Fibroblast of skin of abdomen (primary cell): ENCODE results near the gene CDH23.

Experiments used
- DNase-seq: peaks from one replicate; pipeline ENCODE4 v3.0.0-alpha.2; 2013

Gene CDH23

DNA sequence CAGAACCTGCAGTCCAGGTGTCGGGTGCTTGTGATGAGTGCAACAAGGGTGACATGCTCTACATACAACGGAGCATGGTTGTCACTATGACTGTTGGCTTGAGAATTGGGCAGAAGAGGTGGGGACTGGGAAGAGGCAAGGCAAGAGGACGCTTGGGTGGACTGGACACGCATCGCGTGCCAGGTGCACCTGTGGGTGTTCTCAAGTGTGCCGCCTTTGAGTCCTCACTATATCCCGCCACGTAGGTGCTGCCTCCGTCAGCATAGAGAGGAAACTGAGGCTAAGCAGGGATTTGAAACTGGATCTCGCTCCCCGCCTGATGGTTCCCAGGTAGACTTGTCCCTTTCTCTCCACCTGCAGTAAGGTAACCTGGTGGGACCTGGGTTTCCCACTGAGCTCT lies 27.2 kb downstream of the CDH23 start:
- no peak for DNase-seq

DNA sequence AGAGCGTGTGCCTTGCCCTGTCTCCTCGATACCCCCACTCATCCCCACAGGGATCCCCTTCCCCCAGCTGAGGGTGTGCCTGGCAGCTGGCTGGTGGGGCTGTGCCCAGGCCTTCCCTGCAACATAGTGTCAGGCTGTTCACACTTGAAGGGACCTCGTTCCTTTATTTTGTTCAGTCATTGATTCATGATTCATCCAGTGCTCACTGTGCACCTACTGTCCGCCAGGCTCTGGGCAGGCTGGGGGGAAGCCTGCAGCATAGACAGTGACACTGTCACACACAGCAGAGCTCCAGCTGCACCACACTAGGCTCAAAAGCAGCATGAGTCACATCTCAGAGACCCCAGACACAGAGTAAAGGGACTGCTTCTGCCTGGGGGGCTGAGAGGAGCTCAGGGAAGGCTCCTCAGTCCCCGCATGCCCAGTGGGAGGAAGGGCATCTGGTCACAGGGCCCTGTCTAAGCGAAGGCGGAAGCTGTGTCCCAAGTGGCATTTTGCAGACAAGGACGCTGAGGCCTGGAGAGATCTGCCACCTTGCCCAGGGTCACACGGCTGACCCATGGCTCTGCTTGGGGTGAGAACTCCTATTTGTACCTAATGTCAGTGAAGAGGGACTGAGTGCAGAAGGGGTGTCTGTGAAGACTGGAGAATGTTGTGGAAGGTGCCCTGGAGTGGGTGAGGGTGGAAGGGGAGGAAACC lies 27.9 kb downstream of the CDH23 start:
- no peak for DNase-seq

DNA sequence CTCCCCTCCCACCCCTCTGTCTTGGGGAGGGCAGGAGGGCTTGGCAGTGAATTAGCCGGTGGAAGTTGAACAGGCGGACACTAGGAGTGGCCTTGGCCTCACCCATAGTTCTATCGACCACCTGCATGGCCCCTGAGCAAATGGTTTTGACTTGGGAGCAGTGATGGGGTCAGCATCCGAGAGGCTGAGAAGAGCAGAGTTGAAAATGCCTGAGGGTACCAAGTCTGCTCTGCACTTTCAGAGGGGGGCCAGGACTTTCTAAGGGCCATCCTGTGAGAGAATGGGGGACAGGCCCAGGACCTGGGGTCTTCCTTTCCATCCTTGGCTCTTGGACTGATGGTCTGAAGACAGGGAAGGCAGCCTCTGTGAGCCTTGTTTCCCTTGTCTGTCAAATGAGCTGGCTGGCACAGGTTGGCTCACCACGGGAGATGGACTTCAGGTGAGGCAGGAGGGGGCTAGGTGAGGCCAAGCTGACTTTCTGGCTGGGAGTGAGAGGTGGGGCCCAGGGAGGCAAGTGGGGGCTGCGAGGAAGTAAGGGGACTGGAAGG lies 29.4 kb downstream of the CDH23 start:
- no peak for DNase-seq

DNA sequence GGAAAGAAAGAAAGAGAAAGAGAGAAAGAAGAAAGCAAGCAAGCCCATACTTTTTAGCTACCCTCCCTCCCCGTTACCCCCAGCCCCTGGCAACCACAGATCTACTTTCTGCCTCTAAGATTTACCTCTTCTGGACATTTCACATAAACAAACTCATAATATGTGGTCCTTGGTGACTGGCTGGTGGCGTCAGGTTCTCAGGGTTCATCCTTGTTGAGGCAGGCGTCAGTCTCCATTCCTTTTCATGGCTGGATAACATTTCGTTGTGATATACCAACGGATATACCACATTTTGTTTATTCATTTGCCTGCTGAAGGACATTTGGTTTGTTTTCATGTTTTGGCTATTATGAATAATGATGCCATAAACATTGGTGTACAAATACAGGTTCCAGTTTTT lies 30.5 kb downstream of the CDH23 start:
- DNase-seq, result no peak

DNA sequence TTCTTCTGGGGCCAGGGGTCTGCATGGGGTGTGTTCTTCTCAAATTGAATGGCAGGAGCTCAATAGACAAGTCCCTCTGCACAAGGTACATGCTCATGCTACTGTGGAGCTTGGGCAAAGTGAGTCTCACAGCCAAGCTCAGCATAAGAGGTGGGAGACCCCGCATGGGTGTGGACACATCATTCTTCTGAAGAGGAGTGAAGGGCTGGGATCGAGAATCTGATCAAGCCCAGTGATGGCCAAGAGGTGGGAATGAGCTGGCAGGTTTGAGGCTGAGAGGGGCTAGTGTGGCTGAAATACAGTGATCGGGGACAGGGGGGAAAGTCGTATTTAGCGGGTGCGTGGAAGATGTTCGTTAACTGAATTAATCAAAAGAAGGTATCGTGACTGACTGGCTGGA lies 32.6 kb downstream of the CDH23 start:
- DNase-seq, result no peak

DNA sequence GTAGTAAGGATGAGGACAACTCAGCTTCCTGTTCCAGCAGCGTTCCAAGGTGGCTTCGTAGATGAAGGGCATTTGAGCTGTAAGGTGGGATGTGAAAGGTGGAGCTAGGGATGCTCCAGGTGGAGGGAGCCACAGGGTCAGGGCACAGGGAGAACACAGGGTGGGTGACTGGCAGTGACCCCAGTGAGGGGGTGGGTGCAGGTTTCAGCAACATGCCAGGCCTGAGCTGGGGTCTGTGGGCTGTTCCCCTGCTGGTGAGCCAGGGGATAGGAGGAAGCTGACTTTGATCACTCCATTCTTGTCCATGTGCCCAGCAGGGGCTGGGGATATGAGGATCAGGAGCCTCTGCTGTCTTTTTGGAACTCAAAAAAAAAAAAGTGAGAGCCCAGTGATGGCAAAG lies 33.2 kb downstream of the CDH23 start:
- no peak for DNase-seq

DNA sequence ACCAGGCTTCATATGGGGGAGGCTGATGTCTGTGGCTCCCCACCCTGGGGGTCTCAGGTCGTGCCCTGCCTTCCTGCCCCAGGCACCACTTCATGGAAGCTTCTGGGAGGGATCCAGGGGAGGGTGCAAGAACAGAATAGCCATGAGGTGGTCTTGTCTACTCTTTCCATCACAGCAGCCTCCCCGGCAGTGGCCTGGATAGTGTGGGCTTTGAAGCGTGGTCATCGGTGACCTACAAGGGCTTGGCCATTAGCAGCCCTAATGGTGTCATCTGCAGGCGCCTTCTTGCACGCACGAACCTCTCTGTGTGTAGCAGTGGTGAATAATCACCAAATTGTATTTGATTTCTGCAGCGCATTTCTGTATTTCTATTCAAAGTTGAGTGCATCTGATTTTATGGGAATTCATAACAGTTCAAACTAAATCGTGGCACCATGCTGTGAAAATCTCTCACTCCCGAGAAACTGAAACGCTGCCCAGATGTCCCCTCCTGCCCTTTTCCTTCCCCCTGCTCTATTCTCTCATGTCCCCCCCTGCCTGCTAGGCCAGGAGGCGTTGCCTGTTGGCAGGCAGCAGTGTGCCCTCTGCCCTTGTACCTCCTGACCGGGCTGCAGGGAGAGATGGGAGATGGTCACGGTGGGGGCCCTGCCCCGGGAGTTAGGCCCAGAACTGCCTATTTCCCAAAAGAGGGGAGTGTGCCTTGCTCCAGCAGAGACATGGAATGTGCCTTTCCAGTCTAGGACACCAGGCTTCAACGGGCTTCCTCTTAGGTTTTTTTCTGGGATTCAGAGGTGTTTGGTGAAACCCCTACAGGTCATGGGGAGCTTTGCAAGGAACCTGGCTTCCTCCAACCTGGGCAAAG lies 34.8 kb downstream of the CDH23 start:
- DNase-seq, result no peak

DNA sequence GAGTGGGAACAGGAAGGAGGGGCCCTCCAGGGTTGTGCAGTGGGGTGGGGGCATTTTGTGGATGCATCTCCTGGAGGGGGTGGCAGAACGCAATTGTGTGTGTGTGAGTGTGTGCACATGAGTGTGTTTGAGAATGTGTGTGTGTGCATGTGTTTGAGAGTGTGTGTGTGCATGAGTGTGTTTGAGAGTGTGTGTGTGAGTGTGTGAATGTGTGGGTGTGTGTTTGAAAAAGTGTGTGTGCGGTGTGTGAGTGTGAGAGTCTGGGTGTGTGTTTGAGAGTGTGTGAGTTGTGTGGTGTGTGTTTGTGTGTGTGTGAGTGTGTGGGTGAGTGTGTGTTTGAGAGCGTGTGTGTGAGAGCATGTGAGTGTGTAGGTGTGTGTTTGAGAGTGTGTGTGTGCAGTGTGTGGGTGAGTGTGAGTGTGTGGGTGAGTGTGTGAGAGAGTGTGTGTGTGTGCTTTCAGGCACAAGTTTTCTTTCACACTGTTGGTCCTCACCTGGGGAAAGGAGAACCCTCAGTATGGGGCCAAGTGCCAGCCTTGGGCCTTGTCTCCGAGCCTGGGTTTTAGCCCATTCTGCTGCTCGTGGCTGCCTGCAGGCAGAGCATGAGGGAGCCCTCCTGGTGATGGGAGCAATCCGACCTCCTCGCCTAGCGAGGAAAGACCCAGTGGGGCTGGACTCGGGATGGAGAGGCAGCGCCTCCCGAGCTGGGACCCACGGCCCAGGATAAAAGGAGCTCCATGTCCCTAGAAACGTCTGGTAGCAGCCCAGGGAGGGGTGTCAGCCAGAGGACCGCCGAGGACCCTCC lies 35.6 kb downstream of the CDH23 start:
- no peak for DNase-seq

DNA sequence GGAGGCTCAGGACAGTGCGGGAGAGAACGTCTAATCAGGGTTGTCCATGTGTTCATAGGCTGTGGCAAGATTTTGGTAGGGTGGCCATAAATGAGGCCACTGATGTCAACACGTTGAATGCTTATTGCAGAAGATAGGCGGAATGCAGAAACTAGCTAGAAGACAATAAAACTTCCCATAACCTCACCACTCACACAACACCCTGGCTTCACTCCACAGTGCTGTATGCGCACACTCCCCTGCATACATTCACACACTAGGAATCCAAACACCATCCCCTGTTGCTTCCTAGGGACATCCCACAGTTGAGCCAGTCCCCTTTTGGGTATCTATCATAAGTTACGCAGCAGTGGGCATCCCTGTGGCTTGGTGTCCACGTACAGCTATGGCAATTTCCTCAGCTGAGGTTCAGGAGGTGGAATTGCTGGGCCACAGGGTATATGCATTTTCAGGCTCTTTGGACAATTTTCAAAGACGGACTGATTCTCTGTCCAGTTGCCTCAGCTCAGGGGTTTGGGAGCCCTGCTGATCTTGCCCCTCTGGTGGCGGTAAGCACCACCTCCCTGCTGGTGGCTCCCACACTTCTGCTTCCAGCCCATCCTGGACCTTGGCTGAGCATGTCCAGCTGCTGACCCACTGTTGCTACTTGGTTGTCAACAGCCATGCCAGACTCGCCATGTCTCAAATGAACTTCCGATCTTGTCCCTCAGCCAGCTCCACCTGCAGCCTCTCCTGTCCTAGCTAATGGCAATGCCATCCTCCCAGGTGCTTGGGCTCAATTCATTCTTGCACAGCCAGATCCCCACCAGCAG lies 36.4 kb downstream of the CDH23 start:
- DNase-seq, result no peak

DNA sequence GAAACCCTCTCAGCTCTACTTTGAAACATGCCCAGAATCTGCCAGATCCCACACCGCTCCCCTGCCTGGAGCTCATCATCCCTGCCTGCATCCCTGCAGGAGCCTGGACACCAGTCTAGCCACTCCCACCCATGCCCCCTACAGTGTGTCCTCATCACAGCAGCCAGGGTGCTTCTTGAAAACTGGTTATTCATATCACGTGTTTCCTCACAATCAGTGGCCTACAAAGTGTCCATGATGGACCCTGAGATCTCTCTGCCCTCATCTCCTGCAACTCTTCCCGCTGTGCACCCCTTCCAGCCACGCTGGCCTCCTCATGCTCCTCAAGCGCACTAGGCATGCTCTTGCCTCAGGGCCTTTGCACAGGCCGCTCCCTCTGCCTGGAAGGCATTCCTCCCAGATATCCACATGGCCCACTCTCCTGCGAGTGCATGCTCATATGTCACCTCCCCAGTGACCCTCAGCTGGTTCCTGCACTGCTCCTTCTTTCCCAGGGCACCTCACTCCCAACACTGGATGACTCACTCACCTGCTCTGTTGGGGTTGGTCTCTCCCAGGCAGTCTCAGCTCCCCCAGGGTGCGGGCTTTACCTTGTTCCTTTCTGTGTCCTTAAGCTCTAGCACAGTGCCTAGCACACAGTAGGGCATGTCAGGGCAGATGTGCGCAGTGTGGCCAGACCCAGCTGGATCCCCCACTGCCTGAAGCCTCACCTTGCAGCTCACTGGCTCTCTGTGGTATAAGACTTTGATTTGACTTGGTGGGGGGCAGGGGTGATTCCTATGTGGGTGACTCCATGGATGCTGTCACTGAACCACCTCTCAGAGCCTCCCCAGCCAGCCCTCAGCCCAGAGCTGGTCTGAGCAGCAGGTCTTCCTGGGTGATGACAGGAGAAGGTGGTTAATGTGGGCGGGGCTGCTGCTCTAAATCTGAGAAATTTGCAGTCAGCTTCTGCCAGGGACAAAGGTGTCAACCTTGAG lies 37.3 kb downstream of the CDH23 start:
- DNase-seq, result no peak

DNA sequence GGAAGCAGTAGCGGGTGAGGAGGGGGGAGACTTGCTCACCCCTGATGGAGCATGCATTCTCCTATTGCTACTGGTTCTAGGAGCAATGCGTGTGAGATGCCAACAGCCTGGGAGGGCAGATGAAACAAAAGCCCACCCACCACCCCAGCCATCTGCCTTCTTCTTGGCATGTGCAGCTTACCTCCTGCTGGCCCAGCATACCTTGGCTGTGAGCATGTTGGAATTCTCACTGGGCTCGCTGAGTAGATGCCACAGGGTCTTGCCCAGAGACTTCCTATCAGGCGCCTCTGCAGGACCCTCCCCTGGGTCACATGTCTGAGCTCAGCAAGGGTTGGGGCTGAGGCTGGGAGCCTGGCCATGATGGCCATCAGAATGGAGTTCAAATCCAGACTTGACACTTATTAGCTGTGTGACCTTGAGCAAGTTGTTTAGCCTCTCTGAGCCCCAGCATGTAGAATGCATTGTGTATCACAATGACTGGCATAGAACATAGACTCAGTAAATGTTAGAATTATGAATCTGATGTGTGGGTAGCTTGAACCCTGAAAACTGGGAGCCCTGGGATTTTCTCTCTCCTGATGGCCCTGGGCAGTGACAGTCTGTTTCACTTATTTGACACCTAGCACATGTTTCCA lies 38.2 kb downstream of the CDH23 start:
- no peak for DNase-seq

DNA sequence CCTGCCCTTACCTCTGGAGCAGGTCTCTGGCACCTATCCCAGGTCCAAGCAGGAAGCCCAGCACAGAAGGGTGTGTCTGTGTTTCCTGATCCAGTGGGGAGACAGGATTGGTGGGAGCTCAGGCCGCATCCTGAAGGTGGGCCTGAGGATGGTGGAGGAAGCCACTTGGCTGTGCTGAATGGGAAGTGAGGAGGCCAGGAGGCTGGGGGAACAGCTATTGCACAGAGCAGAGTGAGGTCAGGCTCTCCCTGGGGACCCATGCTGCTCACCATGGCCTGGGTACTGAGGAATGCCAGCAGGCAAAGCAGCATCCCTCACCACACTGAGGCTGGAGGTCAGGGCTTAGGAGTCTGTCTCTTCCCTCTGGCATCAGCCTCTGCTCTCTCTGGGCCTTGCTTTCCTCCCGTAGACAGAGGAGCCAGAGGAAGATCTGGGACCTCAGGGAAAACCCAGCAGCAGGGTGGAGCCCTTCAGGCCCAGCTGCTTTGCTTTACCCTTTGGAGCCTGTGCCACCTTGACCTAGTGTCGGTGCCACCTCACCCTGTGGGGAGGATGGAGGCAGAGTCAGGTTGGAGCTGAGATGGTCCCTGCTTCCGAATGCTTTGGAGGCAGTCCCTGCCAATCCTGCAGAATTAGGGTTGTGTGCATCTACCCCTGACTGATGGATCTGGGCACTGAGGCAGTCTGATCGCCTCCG lies 39.0 kb downstream of the CDH23 start:
- DNase-seq, result peak; percentile 5

DNA sequence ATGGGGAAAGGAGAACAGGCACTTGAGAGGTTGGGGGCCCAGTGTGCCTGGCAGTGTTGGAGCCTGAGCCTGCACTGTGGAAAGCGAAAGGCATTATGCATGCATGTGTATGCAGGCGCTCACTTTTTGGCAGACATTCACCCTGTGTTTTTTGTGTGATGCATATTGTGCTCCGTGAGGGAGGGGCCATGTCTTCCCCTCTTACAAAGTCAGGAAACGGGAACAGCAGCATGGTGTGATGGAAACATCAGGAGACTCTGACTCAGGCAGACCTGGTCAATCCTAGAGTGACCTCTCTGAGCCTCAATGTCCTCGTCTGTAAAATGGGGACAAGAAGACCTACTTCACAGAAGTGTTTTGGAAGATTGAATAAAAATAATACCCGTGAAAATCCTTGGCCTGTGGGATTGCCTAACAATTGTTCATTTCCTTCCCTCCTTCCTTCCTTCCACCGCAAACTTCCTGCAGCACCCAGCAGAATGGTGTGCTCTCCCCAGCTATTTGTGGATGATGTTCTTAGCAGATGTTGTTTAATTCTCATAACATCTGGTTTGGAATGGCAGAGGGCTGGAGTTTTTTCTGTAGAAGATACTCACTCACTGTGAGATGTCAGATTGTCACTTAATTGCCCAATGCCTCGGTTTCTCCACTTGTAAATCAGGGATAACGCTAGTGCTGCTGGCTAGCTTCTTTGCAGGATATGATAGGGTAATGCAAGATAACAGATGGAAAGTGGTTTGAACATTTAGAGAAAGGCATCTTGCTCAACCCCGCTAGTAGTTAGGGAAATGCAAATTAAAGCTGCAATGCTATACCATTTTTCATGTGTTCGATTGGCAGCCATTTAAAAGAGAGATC lies 39.8 kb downstream of the CDH23 start:
- DNase-seq, result no peak

DNA sequence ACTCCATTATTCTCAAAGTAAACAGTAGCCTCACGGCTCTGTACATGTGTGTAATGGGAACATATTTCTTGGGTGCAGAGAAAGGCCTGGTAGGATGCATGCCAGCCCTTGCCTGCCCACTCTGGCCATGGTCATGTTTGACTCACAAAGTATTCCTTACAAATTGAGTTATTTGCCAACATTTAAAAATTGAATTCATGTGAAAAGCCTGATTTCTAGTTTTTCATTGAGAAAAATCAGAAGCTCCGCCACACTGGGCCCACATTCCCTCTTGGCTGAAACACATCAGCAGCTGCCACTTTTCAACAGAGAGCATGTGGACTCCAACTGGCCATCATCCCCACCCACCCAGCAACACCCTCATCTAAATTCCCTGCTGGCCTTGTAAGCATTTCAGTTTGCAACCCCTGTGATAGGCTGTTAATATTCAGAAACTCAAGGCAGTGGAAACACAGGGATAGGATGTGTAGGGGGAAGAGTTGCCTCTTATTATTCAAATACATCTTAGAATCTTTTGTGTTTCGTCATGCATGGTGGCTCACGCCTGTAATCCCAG lies 40.9 kb downstream of the CDH23 start:
- no peak for DNase-seq

DNA sequence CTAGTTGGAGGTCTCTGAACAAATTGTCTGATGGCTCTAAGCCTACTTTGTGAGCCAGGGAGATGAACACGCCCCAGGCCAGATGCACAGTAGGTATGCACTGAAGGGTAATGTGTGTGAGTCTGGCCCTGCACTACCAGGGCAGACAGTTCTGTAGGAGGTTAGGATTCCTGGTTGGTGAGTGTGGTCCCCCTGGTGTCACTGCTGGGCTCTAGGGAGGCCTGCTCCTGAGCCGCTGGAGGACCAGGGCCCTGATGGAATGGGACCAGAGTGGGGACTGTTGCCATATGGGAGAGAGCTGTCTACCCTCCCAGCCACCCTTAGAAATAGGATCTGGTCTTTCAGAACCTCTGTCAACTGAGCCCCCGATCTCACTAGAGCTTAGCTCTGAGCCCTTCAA lies 42.0 kb downstream of the CDH23 start:
- no peak for DNase-seq

DNA sequence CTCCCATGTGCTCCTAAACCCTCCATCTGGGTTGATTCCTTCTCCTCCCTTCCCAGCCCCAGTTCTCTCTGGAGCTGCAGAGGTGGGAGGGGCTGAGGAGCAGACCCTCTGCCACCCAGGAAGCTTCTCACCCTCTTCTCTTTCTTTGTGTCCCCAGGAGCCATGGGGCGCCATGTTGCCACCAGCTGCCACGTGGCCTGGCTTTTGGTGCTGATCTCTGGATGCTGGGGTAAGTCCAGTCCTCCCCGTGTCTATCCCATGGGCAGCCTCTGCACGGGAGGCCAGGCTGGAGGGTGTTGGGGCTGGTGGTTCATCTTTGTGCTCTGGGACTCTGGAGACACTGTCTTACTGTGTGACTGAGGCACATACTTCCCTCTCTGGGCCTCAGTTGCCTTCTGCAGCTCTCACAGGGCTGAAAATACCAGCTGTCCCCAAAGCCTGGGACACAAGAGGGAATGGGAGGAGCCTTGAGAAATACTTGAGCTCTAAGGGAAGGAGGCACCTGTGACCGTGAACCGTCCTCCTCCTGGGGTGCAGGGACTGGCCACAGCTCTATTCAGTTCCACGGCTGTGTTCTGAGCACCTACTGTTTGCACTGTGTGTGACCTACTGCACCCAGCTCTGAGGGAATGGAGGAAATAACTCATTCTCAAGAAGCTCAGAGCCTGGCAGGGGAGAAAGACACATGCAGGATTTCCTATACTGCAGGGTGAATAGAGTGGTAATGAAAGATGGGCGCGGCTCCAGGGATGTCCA lies 43.1 kb downstream of the CDH23 start:
- no peak for DNase-seq

DNA sequence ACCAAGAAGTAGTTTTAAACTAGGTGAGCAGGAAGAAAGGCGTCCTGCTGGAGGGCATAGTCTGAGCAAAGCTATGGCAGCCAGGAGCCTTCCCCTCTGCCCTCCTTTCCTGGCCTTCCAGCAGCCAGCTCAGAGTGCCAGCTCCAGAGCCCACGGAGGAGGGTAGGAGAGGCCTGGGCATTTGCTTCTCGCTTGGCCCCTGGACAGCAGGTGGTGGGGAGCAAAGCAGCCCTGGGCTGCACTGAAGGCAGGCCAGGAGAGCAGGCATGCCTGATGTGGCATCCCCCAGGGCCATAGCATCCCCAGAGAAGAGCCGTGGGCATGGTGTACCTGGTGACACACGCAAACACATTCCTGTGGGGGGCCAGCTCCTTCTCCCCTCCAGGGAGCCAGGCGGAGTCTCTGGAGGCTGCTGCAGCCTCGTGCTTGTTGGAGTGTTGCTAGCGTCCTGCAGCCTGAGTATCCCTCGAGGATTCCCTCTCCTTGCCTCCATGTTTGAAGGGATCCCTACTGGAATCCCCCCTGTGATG lies 43.9 kb downstream of the CDH23 start:
- no peak for DNase-seq
